DOHH2 (cell line): ENCODE results near the gene TJP1.

Experiments used
- EZH2phosphoT487 ChIP-seq: fragments of 200-600 bp; sonication (generic); IDR thresholded peaks from 2 replicates; pipeline ENCODE4 v1.6.1; 2017; ENCODE audit warnings: borderline replicate concordance, mild to moderate bottlenecking, antibody characterized with exemption, low read length, moderate library complexity, mixed read lengths
- TF ChIP-seq, protein P1 (sequence below): fragments of 200-600 bp; sonication (generic); IDR thresholded peaks from one replicate; pipeline ENCODE4 v1.5.1; 2014; ENCODE audit warnings: antibody characterized with exemption, mild to moderate bottlenecking, low read depth, low read length; ENCODE audit not compliant: poor library complexity, severe bottlenecking

DNA sequence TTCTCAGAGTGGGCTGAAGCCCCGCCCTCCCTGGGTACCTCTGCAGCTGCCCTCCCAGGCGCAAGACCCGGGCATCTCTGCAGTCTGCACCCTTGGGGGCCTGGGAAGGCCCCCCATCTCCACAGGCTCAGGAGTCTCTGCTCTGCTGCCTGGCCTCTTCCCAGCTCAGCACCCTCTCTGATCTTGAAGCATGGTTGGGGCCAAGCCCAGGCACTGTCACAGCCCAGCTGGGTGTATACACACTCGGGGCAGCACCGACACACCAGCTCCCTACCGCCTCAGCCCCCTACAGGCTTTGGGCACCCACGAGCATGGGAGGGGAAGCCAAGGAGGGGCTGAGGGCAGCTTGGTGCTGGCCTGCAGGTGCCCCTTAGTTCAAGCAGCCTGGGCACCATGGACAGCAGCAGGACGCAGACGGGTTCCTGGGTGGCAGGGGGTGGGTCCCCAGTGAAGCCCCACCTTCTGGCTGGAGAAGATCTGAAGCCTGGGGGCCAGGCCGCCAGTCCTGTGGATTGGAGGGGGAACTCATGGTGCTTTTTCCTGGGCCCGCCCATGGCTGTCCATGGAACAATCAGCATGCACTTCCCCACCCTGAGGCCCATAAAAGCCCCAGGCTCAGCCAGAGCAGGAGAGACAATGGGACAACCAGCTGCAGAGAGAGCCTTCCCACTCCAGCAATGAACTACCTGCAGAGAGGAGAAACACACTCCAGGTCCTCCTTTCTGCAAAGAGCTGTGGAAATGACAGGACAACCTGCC is 170.6 kb downstream of the TJP1 start:
- TF ChIP-seq, protein P1, sequence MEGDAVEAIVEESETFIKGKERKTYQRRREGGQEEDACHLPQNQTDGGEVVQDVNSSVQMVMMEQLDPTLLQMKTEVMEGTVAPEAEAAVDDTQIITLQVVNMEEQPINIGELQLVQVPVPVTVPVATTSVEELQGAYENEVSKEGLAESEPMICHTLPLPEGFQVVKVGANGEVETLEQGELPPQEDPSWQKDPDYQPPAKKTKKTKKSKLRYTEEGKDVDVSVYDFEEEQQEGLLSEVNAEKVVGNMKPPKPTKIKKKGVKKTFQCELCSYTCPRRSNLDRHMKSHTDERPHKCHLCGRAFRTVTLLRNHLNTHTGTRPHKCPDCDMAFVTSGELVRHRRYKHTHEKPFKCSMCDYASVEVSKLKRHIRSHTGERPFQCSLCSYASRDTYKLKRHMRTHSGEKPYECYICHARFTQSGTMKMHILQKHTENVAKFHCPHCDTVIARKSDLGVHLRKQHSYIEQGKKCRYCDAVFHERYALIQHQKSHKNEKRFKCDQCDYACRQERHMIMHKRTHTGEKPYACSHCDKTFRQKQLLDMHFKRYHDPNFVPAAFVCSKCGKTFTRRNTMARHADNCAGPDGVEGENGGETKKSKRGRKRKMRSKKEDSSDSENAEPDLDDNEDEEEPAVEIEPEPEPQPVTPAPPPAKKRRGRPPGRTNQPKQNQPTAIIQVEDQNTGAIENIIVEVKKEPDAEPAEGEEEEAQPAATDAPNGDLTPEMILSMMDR, result no peak
- no peak for TF ChIP-seq EZH2phosphoT487
